HS-27A (cell line): ENCODE results near the gene ANLN.
"Not testable (repeated sequence)": the region's sequence is repeated elsewhere in the genome, so short reads cannot be mapped to it uniquely, and the experiment has no call there.

Experiments used
- DNase-seq: peaks from one replicate; pipeline ENCODE4 v3.0.0-alpha.2; 2012; ENCODE audit warnings: low read depth, missing footprints

The ANLN gene

DNA sequence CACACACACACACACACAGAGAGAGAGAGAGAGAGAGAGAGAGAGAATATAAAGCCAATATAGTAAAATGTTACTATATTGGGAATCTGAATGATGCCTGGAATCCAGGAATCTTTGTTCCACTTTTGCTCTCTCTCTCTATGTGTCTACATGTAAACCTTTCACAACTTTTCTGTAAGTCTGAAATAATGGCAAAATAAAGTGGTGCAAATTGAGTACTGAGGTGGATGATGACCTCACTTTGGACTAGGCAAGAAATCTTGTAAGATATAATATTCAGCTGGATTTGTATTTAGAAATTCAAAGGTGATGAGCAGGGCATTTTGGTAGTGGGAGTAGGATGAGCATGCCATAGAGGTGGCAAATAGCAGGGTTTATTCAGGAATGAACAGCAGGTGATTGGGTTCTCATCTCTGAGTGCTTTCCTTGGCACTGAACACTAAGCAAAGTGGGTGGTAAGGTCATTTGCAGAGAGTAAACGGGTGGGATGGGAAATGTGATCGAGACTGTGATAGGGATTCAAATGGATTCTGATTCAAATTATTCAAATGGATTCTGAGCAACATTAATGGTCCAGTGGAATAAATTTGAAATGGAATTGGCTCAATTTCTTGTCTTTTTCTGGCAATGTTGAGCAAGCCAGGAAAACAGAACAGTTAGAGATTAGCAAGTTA lies 9.7 kb upstream of the ANLN start:
- DNase-seq: no peak

DNA sequence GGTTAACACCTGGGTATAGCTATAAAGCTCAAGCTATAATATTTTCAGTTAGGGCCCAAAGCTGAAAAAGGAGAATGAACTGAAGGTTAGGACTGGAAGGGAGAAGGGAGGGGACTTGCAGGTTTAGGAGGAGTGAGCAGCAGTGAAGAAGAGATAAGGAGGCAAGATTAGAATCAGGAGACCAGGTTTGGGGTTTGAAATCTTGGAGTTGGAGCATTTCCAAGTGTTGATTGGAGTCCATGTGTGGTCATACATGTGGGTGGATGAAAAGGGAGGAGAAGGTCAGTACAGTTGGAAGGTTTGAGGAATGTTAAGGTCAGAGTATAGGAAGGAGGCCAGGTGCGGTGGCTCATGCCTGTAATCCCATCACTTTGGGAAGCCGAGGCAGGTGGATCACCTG lies 8.6 kb upstream of the ANLN start:
- DNase-seq: no peak

DNA sequence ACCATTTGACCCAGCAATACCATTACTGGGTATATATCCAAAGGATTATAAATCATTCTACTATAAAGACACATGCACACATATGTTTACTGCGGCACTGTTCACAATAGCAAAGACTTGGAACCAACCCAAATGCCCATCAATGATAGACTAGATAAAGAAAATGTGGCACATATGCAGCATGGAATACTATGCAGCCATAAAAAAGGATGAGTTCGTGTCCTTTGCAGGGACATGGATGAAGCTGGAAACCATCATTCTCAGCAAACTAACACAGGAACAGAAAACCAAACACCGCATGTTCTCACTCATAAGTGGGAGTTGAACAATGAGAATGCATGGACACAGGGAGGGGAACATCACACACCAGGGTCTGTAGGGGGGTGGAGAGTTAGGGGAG lies 6.4 kb upstream of the ANLN start:
- DNase-seq: not testable (repeated sequence)

DNA sequence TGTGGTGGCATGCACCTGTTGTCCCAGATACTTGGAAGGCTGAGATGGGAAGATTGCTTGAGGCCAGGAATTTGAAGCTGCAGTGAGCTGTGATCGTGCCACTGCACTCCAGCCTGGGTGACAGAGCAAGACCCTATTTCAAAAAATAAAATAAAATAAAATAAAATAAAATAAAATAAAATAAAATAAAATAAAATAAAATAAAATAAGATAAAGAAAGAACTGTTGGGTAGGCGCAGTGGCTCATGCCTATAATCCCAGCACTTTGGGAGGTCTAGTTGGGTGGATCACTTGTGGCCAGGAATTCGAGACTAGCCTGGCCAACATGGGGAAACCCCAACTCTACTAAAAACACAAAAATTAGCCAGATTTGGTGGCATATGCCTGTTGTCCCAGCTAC lies 4.0 kb upstream of the ANLN start:
- DNase-seq: not testable (repeated sequence)

DNA sequence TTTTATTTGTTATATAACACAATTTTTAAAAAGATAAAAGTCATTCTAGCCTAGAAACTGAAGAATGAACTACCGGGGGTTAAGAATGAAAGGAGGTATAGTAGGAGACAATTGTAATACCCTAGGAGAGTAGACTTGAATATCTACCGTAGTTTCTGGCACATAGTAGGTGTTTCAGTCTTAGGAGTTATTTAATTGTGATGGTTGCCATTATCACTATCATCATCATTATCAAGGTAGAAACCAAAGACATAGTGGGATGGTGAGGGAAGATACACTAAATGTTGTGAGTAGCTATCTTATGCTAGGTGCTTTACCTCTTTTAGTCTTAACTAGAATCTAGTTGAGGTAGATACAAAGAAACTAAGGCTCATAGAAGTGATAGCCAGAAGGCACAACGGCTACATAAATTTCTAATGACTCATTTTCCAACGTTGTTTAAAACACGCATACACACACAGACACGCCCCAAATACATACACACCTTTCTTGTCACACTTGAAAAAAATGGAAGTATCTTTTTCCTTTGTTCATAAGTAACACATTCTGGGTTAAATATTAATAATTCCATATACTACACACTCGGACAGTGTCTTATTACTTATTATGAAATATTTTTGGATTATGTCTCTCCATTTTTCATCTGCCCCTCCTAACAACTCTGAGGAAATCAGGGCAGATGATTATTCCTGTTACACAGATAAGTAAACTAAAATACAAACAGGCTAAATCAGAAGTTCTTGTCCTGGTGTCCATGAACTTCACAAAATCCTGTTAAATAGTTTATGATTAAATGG lies 2.0 kb upstream of the ANLN start:
- DNase-seq: no peak

DNA sequence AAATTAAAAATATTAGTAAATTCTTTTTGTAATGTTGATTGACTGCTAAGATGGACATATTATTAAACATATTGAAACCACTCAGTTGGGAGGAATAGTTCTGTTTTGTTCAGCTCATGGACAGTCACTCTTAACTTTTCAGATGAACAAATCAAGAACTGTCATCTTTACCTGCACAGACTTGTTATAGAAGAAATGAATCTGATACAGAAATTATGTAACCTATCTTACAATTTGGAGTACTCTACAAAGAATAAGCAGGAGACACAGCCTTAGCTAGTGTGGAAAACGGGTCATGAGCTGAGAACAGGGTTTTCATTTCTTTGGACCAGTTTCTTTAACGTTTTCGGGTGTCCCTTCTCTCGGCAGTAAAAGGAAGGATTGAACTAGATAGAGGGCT lies 1.2 kb upstream of the ANLN start:
- no peak for DNase-seq

DNA sequence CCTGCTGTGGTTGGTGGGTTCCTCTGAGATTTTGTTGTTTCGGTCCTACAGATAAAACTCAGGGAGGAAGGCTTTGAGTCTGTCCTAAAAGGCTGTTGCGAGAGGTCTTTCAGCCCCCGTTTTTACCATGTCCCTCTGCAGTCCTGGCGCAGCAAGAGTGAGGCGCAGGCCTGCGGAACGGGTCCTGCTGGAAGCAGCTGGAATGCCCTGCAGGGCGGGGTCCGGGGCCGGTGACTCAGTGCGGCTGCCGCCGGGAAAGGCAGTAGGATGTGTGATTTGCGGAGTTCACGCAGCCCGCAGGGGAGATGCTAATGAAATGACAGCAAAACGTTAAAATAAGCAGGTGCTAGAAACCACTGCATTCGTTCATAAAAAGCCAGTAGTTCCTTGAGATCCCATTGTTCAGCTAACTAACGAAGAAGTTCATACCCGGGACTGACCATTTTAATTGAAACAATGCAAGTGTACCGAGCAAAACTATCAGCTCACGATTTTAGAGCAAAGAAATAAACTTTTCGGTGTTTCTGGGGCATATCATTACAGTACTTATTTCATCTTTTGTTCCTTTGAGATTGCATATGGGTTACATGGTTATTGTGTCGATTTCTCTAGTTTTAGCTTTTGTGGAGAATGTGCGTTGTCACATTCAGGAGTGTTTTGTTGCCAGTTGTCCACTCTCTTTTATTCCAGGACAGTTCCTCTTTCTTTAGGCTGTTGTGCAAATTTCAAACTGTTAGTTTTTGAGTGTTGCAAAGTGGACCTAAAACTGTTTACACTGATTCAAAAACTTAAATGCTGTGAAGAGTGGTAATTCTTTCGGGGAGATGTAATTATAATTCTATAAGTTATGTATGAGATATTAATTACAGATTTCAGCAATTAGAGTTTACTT lies 783 bp downstream of the ANLN start:
- peak; percentile 53 for DNase-seq

DNA sequence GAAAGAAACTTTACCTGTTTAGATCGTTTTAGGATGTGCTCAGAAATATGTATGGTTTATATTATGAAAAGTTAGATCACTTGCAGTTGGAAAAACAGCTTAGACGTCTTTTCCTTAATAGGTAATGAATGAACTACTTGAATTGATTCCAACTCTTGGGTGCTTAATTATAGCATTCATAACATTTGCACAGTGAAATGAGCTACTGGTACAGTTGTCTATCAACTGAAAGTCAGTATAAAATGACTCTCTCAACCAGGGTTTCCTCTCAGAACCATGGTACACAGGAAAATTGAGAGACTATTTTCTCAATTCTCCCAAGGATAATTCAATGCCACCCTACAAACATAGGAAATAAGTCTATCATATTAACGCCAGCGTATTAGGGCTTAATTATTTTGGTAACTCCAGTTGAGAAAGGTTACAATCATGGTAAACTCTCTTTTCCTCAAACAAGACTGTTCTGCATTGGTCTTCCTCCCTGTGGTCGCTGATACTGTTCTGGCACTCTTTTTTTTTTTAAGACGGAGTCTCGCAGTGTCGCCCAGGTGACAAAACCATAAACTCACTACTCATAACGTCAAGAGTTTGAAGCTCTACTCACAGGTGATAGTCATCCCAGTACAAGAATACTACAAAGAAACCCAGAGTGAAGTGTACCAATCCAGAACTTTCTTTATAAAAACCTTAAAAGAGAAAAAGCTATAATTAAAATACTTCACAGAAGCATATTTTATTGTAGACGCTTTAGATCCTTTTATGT lies 2.0 kb downstream of the ANLN start:
- DNase-seq: no peak

DNA sequence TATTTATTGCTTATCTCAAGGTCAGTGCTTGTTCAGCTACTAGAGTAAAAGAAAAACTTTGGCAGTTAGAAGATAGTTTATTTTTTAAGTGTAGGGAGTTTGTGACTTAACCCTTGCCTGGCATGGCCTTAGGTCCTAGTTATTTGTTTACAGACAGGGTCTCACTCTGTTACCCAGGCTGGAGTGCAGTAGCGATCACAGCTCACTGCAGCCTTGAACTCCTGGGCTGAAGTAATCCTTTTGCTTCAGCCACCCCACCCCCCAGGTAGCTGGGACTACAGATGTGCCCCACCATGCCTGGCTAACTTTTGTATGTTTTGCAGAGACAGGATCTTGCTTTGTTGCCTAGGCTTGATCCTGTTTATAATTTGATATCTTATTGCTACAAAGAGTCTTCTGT lies 4.2 kb downstream of the ANLN start:
- DNase-seq: no peak

DNA sequence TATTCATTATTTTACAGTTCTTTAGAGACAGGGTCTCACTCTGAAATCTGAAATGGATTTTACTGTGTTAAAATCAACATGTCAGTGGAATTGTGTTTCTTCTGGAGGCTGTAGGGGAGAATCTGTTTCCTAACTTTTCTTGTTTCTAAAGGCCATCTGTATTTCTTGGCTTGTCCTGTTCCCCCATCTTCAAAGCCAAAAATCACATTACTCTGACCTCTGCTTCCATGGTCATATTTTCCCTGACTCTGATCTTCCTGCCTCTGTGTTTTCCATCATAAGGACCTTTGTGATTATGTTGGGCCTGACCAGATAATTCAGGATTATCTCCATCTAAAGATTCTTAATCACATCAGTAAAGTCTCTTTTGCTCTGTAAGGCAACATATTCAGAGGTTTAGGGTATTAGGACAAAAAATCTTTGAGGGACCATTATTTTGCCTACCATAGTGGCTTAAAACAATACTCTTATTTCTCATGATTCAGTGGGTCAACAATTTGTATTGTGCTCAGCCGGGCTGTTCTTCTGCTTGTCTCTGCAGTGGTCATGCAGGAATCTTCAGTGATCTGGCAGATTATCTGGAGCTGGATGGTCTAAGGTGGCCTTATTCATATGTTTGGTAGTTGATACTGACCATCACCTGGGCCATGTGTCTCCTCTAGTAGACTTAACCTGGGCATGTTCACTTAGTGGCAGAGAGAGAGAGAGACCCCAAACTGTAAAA lies 5.7 kb downstream of the ANLN start:
- DNase-seq: no peak

DNA sequence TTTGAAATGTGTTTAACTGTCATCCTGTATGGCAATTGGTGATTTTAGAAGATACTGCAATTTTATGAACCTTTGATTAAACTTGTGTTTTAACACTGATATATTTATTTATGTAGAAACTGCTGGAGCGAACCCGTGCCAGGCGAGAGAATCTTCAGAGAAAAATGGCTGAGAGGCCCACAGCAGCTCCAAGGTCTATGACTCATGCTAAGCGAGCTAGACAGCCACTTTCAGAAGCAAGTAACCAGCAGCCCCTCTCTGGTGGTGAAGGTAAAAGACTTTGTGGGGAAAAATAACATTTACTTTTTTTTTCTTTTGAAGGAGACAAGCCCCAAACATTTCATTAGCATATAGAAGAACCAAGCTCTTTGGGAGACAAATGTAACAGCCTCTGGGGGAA lies 6.5 kb downstream of the ANLN start:
- no peak for DNase-seq

DNA sequence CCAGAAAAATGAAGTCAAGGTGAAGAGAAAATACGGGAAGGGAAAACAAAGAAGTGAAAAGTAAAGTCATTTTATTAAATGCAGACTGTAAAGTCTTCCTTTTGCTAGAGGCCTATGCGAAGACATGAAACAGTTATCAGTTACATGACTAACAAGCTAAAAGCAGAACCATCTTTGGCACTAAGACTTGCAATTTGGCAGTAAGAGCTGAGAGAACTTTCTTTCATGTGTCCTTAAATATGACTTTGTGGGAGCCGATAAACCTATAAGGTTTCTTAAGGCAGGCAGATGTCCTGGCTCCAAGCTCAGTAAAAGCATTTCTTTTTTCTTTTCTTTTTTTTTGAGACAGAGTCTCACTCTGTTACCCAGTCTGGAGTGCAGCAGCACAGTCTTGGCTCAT lies 10.4 kb downstream of the ANLN start:
- DNase-seq: no peak

DNA sequence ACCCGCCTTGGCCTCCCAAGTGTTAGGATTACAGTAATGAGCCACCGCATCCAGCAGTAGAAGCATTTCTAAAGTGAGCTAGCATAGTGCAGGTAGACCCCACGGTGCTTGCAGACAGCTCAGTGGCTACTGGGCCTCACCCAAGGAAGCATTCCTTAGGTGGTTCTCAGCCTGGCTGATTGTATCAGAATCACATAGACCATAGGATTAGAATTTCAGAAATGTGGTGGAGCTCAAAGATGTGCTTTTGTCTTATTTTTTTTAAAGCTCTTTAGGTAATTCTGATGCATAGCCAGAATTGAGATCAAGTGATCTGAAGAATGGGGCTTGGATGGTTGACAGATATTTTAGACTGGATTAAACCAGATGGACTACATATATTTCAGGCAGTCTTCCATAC lies 10.9 kb downstream of the ANLN start:
- DNase-seq: no peak

DNA sequence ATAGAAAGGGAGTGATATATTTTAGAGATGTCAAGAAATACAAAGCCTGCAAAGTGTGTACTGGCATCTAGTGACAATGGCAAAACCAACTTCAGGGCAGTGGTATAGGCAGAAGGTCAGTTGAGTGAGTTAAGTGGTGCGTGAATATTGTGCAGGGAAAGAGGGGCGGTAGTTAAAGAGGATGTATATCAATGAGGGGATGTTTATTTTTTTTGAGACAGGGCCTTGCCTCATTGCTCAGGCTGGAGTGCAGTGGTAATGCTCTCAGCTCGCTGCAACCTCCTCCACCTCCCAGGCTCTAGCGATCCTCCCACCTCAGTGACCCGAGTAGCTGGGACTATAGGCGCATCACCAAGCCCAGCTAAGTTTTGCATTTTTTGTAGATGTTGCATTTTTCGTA lies 13.8 kb downstream of the ANLN start:
- no peak for DNase-seq

DNA sequence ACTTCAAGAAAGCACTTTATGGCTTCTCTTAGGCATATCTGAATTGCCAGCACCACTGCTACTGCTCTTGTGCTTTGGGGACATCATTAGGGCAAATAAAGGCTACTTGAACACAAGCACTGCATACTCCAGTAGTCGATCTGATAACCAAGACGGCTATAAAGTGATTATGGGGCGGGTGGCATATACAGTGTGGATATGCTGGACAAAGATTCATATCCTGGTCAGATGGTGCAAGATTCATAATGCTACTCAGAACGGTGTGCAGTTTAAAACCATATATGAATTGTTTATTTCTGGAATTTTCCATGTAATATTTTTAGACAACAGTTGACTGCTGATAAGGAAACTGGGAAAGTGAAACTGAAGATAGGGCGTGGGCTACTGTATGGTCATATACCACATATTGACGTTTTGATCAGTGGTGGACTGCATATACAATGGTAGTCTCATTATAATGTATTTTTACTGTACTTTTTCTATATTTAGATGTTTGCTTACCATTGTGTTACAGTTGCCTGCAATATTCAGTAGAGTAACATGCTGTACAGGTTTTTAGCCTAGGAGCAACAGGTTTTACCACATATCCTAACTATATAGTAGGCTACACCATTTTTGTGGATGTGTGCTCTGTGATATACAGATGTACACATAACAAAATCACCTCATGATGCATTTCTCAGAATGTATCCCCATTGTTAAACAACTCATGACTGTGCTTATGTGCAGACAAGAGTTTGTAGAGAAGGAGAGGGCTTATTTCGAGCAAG lies 15.2 kb downstream of the ANLN start:
- DNase-seq: no peak

DNA sequence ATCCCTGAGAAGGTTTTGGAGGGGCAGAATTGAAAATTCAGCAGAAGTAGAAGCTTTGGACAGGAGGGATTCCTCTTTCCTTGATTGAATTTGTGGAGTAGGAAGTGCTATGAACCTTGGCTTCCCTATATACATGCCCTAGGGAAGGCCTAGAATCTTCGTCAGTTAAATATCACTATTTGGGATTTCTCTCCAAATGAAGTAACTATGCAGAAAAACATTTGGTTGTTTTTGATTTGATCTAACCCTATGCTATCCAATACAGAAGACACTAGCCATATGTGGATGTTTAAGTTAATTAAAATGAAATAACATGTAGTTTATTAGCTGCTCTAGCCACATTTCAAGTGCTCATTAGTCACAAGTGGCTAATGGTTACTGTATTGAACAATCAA lies 15.7 kb downstream of the ANLN start:
- no peak for DNase-seq

DNA sequence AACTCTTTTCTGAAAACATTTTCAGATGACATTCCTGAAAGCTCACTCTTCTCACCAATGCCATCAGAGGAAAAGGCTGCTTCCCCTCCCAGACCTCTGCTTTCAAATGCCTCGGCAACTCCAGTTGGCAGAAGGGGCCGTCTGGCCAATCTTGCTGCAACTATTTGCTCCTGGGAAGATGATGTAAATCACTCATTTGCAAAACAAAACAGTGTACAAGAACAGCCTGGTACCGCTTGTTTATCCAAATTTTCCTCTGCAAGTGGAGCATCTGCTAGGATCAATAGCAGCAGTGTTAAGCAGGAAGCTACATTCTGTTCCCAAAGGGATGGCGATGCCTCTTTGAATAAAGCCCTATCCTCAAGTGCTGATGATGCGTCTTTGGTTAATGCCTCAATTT lies 16.5 kb downstream of the ANLN start:
- no peak for DNase-seq

DNA sequence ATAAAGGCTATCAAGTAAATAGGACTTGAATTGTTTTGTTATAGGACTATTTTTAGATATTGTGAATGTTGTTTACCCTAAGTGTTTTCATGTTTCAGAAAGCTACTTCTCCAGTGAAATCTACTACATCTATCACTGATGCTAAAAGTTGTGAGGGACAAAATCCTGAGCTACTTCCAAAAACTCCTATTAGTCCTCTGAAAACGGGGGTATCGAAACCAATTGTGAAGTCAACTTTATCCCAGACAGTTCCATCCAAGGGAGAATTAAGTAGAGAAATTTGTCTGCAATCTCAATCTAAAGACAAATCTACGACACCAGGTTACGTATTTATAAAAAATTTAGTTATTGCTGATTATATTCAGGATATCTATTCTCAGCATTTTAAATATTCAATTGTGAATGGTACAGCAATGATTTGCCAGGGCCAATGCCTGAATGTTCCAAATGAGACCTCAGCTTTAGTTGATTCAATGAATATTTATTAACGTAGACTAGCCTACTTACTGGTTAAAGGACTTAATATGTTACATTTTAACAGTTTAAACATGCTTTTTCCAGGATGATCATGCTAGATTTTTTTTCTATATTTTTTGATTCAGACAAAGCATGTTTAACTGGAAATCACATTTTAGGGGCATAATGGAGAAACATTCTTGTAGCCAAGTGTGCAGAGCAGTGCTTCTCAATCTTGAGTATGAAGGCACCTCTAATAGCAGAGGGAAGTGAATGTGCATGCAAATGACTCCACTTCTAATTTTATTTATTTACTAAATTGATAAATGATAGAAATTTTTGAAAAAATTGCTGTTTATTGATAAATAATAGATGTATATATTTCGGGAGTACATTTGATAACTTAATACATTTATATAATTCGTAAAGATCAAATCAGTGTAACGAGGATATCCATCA lies 18.2 kb downstream of the ANLN start:
- no peak for DNase-seq

DNA sequence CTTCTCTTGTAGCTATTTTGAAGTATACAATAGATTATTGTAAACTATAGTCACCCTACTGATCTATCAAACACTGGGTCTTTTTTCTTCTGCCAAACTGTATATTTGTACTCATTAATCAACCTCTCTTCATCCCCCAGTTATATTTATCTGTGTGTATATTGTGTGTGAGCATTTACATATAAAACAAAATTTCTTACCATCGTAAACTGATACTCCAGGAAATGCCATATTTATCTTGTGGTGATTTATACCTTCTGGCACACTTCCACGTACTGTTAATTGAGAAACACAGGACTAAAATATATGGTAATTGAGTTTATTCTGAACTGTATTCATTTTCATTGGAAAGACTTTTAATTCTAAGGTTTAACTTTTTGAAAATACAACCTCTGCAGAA lies 18.9 kb downstream of the ANLN start:
- no peak for DNase-seq

DNA sequence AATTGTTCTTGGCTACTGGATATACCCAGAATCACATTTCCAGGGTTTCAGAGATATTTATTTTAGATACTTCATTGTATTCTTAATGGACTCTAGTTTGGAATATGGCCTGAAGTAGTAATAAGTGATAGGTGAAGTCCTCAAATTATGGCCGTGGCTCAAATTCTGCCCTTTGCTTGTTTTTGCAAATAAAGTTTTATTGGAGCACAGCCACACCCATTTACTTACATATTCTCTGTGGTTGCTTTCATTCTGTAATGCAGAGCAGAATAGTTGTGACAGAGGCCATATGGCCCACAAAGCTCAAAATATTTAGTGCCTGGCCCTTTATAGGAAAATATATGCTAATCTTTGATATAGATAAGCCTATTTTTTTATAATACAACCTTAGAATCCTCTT lies 19.5 kb downstream of the ANLN start:
- no peak for DNase-seq
